HG03442 (cell line): ENCODE results near the gene RFX3.
A peak's percentile ranks its signal among the peaks of the same experiment; 100 is the strongest.

ENCODE experiments used
- ATAC-seq: cut with Tn5 transposase; IDR thresholded peaks from one replicate; pipeline ENCODE4 v1.9.1; 2021; ENCODE audit warnings: mild to moderate bottlenecking, moderate library complexity; ENCODE audit not compliant: unreplicated experiment

The RFX3 gene

DNA sequence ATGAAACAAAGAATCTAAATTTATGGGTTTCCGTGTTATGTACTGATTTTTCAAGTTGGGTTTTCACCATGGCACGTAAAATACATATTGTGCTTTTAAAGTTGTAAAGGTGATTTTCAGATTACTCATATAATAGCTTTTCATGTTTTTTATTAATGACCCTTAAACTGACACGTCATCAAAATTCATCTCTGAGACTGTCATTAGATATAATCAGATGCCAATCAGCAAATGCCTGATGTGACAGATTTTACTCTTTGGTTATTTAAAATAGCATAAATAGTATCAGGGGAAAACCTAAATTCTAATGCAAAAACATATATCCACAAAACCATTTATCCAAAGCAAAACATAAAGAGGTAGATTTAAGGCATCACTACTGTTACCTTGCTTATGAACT, 11.0 kb downstream of the RFX3 start:
- ATAC-seq, result no peak

- no peak for ATAC-seq
Measured at GRCh38 chr9:3513265-3513818, 12.5 kb downstream of the RFX3 start.

- ATAC-seq, result no peak
Measured at GRCh38 chr9:3511551-3511950, 14.2 kb downstream of the RFX3 start.

GRCh38 chr9:3510796-3511195, 15.0 kb downstream of the RFX3 start:
- no peak for ATAC-seq

DNA sequence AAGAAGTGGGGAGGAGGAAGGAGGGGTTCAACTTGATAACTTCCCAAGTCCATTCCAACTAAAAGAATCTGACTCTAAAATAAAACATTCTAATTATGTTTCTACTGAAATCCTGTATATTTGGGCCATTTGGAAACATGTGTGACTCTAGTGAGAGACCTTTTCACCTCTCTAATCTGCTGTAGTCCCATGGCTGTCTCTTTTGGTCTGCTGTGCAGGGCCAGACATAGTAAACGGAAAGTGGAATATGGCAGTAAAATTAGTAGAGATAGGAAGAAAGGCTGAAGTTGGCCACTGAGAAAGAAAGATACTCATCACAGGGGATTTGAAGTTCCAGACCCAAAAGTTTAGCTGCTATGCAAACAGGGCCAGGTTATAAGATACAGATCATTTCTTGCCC, 15.9 kb downstream of the RFX3 start:
- ATAC-seq, result no peak

- peak; percentile 27 for ATAC-seq
Measured at GRCh38 chr9:3508521-3509291, 17.1 kb downstream of the RFX3 start.

DNA sequence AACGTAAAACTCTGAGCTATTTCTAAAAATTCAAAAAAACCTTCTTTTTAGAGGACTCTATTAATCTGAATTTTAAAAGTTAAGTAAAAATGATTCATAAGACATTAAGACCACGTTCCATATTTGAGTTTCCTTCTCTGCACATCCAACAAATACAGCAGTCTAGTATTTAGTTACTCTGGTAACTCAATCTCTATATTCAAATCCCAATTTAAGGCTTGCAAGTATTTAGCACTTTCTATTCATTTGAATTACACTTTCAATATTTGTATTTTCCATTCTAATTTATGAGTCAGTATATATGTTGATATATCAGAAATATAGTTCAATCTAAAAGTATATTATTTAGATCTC, 17.7 kb downstream of the RFX3 start:
- peak; percentile 21 for ATAC-seq

DNA sequence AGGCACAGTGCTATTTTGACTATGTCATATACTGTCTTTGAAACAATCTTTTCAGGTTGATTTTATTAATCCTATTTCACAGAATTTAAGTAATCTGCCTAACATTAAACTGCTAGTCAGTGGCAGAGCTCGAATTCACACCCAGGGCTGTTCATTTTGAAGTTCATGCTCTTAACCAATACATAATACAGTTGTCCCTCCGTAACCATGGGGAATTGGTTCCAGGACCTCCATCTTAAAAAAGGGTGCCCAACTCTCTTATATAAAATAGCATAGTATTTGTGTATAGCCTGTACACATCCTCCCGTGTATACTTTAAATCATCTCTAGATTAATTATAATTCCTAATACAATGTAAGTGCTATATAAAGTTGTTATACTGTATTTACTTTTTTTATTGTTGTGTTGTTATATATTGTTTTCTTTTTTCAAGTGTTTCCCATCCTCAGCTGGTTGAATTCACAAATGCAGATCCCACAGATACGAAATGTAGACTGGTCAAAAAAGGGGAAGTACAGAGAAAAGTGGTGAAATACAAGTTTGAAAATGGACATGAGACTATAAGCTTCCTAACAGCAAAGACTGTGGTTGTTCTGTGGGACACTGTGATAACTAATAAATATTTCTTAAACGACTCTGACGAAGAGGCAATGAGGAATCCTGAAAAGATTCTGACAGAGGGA, 18.3 kb downstream of the RFX3 start:
- ATAC-seq, result peak; percentile 60

- ATAC-seq, result no peak
Measured at GRCh38 chr9:3506164-3506563, 19.6 kb downstream of the RFX3 start.

DNA sequence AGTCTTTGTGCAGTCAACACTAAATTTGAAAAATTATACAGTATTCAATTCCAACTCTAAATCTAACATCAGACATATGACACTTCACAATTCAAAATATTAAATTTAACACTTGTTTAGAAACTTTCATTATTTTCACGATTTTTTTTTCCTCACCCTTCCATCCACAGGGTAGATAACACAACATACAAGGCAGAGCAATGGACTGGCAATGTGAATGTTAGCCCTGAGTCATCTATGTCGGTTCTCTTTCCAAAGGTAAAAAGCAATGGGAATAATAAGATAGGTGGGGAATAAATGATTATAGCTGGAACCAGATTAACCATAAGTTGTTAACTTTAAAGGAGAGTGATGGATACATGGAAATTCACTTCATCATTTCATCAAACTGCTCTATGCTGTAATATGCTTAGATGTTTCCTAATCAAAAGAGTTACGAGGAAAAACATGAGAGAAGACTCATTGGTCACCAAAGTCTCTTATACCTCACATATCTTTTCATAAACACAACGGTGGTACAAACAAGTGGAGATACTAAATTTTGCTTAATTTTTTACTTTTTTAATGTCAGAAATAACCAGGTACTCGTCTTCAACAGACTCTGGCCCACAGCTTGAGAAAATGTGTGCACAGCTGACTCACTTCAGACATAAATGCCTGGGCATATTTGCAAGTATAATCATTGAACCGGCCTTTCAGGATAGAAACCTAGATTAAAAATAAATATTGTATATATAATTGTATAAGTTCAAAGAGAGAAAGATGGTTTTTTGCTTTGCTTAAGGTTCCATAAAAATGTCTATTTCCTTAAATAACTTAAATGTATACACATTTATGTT, 23.0 kb downstream of the RFX3 start:
- no peak for ATAC-seq

- ATAC-seq, result no peak
Measured at GRCh38 chr9:3500044-3500443, 25.8 kb downstream of the RFX3 start.

DNA sequence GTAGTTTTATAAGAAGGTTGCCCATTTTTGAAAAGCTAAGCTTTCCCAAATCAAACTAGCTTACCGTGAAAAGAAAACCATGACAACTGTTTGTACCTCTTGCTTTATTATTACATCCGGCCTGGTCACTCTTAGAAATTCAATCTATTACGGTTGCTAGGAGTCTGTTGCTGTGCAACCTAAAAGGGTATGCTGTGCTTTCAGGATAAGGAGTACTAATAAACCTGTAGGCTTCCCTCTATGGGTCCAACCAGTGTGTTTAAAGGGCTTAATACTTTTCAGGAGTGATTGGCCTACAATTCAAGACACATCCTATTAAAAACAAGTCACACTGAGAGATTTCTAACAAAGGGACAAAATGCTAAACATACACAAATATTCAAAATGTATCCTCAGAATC, 27.1 kb downstream of the RFX3 start:
- ATAC-seq, result no peak

DNA sequence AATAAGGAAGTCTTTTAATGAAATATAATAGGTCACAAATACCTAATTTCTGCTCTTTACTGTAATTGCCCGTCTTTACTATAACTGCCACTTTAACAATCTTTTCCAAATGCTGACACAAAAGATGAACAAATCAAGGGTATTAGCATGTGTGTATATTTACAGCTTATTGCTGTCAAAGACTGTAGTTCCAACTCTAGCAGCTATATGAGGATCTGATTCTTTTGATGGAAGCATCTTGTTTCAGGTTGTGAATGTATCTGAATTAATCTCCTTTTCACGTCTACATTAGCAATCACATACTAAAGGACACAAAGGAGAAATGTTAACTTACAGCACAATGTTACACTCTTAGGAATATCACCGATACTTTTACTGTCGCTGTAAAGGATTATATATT, 27.9 kb downstream of the RFX3 start:
- ATAC-seq, result no peak

GRCh38 chr9:3497401-3497800, 28.4 kb downstream of the RFX3 start:
- no peak for ATAC-seq

DNA sequence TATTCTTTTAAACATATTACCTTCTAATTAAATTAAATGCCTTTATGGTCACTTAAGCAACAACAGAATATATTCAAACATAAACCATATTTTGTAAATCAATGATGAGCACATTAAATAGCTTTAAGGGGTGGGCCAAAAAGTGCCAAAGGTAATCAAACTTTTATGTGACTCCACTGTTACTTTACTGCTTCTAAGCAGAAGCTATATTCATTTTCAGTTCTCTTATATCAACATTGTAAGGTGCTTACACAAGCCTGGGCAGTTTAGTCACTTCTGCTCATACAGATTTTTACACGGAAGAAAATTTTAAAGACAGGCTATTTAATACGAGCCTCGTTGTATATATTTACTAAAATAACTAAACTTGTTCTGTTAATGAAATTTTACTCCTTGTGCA, 29.9 kb downstream of the RFX3 start:
- ATAC-seq, result no peak

GRCh38 chr9:3492214-3492613, 33.6 kb downstream of the RFX3 start:
- no peak for ATAC-seq

DNA sequence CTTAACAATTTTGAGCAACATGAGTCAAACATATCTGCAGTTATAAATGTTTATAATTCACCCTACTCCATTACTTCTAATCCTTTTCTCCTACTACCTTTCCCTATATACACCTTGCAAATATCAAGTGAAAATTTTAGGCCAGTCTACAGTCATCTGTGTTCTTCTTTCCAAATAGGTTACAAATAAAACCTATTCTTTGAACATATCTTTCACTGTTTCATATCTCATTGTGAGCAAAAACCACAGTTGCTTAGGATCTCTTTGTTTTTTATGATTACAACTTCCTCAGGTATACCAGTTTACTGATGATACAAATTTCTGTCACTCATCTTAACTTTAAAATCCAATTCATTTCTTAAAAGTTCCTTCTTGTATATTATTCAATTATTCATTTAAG, 34.4 kb downstream of the RFX3 start:
- ATAC-seq, result no peak

DNA sequence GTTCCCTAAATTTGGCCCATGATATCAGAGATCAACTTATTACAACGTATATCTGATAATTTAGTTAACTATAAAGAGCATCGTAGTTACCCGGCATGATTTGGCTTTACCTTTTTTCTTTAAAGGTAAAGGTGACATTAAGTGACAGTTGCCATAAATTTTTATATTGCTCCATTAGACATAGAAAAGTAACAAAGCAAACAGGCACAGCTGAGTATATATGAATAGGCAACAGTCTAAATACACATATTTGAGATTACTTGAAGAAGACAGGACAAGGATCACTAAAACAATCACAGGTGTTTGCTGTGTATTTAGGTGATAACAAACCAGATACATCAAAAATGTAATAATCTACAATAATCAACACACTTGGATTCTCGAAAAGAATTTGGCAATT, 34.8 kb downstream of the RFX3 start:
- no peak for ATAC-seq

DNA sequence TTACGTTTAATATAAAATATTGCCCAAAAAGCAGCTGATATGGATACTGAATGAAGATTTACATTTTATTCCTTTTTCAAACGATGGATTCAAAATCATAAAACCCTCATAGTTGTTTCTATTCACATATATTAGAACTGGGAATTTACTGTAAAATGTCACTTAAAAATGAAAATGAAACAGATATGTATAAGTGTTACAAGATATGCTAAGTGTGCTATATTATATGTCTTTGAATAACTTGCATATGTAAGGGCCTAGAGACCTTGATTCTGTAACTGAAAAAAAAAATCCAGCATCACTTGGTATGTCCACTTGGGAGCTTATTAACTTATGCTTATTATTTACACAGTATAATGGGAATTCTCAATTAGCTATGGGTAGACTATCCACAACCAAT, 43.2 kb downstream of the RFX3 start:
- ATAC-seq, result no peak

GRCh38 chr9:3480353-3480655, 45.5 kb downstream of the RFX3 start:
- no peak for ATAC-seq

GRCh38 chr9:3479514-3480352, 46.1 kb downstream of the RFX3 start:
- peak; percentile 38 for ATAC-seq
